ENCODE measurements around the gene MTARC2.

The MTARC2 gene

DNA sequence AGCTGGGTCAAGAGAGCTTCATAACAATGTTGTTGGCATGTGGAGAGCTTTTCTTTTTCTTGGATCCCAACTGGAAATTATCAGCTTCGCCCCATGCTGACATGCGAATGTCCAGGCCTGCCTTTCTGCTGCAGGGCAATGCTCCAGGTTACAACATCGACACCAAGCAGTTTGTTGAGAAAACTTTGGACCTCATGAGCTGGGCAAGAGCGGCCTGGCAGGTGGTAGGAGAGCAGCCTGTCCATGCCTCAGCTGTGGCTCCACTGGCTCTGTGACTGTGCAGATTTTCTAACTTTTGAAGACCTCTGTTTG is 80.0 kb downstream of the MTARC2 start:
- no peak for DNase-seq (ENCODE audit: low read depth)

DNA sequence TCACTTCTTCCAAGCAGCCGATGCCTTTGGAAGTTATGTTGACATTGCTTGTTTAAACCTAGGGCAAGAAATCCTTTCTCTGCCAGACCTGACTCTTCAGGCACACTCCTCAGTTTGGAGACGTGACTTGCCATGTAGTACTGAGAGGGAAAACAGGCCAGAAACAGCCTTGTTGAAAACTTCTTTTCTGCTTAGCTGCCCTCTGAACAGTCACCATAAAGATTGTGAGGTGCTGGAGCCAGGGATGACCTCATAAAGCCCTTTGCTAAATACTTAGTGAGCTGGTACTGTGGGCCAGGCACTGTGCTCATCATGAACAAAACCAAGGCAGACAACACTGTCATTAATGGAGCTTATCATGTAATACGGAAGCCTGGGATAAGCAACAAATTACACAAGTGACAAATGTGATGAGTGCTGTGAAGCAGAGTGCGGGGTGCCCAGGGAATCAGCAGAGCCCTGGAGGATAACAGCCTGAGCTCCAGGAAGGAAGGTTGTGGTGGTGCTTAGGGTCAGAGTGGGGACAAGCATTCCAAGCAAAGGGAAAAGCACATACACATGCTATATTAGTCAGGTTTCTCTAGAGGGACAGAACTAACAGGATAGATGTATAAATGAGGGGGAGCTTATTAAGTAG is 80.9 kb downstream of the MTARC2 start:
- no peak for DNase-seq (ENCODE audit: low read depth)

DNA sequence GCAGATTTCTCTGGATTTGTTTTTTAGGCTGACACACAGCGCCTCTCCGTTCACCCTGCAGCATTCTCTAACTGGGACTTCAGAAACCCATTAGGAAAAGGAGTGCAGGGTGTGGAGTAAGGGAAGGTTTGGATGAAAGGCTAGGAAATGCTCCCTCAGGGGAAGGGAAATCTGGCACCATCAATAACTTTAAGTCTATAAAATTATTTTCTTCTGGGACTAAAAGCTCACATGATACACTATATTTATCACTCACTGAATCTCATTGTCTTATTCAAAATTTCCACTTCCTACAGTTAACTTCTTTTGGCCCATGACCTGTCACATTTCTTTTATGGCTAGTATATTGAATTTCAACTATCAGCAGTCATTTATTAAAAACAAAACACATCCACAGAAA is 85.3 kb downstream of the MTARC2 start:
- DNase-seq (ENCODE audit: low read depth) = no peak

All from CMK (cell line).